NCI-H2029 treated with DMSO at 0.1 percent for 48 hours (cell line): ENCODE data around the gene VPS45.

Experiments
- DNase-seq: peaks from one replicate; lab custom pipeline; 2025; lab: John Stamatoyannopoulos, UW

Gene VPS45

GRCh38 chr1:150192012-150192411, 124.4 kb downstream of the VPS45 start:
- DNase-seq: no peak

DNA sequence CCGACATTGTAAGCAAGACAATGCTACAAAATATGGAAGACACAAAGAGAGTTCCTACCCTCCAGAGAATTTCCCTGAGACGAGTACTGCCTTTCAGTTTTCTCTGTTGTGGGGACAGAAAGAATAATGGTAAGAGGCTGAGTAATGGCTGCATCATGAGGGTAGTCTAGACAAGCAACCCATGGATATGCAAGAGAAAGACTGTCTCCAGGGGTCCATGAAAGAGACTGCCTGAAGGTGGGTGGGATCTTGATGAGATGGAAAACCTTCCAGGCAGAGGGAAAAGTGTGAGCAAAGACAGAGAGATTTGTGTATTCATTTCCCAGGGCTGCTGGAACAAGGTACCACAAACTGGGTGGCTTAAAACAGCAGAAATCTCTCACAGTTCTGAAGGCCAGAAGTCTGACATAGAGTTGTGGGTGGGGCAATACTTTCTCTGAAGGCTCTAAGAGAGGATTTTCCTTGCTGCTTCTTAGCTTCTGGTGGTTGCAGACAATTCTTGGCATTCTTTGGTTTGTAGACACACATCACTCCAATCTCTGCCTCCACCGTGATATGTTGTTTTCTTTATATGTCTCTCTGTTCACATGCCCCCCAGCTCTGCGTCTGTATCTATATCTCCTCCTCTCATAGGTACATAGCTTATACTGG, 126.9 kb downstream of the VPS45 start:
- no peak for DNase-seq
